Measurements from ENCODE around the gene GNA12.
"Not testable (repeated sequence)": the region's sequence is repeated elsewhere in the genome, so short reads cannot be mapped to it uniquely, and the experiment has no call there.

GNA12 gene

GRCh38 chr7:2864204-2864985 is 20.3 kb upstream of the GNA12 start:
- no peak for DNase-seq

GRCh38 chr7:2863461-2864066 is 19.5 kb upstream of the GNA12 start:
- no peak for DNase-seq

- DNase-seq: no peak
Observed at GRCh38 chr7:2862831-2863361, 18.8 kb upstream of the GNA12 start.

DNA sequence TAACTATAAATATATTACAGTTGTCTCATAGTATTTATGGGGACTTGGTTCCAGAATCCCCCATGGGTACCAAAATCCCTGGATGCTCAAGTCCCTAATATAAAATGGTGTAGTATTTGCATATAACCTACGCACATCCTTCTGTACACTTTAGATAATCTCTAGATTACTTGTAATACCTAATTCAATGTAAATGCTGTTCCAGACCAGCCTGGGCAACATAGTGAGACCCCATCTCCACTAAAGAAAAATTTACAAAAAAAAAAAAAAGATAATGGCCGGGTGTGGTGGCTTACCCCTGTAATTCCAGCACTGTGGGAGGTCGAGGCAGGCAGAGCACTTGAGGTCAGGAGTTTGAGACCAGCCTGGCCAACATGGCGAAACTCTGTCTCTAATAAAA is 17.4 kb upstream of the GNA12 start:
- DNase-seq: no peak

GRCh38 chr7:2860627-2861133 is 16.6 kb upstream of the GNA12 start:
- no peak for DNase-seq

DNA sequence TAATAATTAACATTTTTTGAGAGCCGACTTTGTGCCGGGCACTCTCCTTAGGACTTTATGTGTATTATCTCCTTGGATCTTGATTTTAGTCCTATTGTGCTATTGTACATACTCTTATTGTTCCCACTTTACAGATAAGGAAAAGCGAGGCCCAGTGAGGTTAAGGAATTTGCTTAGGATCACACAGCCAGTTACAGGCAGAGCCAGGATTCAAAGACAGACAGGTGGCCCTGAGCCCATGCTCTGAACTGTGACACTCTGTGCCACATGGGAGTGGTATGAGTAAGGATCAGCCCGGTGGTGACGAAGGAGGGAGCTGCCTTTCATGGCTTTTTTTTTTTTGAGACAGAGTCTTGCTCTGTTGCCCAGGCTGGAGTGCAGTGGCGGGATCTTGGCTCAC is 15.8 kb upstream of the GNA12 start:
- no peak for DNase-seq

GRCh38 chr7:2858621-2859020 is 14.5 kb upstream of the GNA12 start:
- DNase-seq: no peak

- DNase-seq: no peak
Observed at GRCh38 chr7:2856388-2857169, 12.5 kb upstream of the GNA12 start.

DNA sequence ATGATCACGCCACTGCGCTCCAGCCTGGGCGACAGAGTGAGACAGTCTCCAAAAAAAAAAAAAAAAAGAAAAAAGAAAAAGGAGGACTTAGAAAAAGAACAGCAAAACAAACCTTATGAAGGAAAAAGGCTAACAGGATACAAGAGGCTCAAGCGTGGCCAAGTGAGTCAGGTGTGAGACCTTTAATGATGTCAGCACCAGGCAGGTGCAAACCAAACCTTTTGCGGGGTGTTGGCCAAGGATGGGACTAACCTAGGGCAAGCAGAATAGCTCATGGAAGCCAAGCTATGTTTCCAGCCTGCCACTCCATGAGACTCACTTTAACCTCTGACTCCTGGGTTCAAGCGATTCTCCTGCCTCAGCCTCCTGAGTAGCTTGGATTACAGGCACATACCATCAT is 11.3 kb upstream of the GNA12 start:
- no peak for DNase-seq

DNA sequence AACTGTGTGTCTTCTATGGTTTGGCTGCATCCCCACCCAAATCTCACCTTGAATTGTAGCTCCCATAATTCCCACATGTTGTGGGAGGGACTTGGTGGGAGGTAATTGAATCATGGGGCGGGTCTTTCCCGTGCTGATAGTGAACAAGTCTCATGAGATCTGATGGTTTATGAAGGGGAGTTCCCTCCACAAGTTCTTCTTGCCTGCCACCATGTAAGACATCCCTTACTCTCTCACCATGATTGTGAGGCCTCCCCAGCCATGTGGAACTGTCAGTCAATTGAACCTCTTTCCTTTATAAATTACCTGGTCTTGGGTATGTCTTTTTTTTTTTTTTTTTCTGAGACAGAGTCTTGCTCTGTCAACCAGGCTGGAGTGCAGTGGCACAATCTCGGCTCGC is 9.4 kb upstream of the GNA12 start:
- DNase-seq: not testable (repeated sequence)

DNA sequence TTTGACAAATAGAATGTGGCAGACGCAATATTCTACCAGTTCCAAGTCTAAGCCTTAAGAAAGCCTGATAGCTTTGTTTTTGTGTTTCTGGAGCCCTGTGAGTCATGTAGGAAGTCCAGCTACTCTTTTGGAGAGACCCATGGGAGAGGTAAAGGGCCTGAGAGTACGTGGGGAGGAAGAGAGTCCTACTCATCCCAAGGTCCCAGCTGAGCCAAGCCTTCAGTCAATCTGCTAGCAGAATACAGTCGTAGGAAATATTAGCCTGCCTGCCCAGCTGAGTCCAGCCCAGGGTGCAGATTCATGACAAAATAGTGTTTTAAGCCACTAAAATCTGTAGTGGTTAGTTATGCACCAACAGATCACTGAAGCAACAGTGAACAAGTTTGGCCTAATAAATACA is 9.0 kb upstream of the GNA12 start:
- DNase-seq: no peak

DNA sequence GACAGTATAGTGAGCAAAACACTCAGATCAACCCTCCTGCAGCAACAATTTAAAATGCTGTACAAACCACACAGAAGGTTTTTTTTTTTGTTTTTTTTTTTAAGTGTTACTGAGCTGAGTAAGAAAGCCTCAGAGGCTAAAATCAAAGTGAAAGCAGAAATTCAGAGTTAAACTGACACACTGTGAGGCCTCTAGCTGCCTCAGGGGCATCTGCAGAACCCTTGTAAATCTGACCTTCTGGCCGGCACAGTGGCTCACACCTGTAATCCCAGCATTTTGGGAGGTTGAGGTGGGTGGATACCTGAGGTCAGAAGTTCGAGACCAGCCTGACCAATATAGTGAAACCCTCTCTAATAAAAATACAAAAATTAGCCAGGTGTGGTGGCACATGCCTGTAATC is 7.4 kb upstream of the GNA12 start:
- DNase-seq: no peak

GRCh38 chr7:2849941-2850766 is 6.0 kb upstream of the GNA12 start:
- no peak for DNase-seq

GRCh38 chr7:2845034-2845592 is 1.0 kb upstream of the GNA12 start:
- no peak for DNase-seq

- no peak for DNase-seq
Observed at GRCh38 chr7:2843711-2844152, 376 bp downstream of the GNA12 start.

GRCh38 chr7:2843191-2843685 is 870 bp downstream of the GNA12 start:
- DNase-seq: no peak

DNA sequence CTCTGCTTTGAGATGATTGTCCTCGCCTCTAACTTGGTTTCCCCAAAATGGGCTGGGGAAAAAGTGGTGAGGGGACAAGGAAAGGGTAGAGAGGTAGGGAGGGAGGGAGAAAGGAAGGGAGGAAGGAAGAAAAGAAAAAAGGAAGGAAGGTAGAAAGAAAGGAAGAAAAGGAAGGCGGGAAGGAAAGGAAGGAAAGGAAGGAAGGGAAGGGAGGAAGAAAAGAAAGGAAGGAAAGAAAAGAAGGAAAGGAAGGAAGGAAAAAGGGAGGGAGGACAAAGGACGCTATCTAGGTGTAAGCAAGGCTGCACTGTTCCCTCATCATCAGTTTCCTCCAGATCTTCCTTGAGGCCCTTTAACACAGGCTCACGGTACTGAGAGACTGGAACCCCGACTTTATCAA is 2.2 kb downstream of the GNA12 start:
- DNase-seq: no peak

GRCh38 chr7:2840458-2840857 is 3.6 kb downstream of the GNA12 start:
- DNase-seq: no peak

- DNase-seq: no peak
Observed at GRCh38 chr7:2838873-2839578, 5.1 kb downstream of the GNA12 start.

DNA sequence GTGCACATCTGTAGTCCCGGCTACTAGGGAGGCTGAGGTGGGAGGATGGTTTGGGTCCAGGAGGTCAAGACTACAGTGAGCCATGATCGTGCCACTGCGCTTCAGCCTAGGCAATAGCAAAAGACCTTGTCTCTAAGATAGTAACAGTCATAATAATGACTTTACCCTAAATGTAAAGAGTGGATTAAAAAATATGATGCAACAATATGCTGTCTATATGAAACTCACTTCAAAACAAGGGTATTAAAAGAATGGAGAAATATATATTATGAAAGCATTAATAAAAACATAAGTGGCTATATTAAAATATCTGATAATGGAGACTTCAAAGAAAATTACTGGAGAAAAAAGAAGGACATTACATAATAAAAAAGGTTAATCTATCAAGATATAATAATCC is 5.7 kb downstream of the GNA12 start:
- no peak for DNase-seq

DNA sequence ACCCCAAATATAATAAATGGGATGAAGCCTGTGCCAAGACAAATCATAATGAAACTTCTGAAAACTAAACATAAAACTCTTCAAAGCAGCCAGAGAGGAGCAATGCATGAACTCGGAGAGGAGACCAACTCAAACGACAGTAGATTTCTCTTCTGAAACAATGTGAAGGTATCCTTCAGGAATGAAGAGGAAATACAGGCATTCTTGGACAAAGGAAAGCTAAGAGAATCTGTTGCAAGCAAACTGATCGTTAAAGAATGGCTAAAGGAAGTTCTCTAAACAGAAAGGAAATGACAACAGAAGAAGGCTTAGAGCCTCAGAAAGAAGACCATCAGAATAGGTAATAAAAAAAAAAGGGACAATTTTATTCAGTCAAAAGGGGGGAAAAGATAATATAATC is 6.6 kb downstream of the GNA12 start:
- DNase-seq: no peak

All from NCI-H1092 (cell line).